HG03108 (cell line): ENCODE data around the gene CCT6A.
A peak's percentile ranks its signal among the peaks of the same experiment; 100 is the strongest.
"Not testable (repeated sequence)": the region's sequence is repeated elsewhere in the genome, so short reads cannot be mapped to it uniquely, and the experiment has no call there.

Experiments used
- ATAC-seq: cut with Tn5 transposase; IDR thresholded peaks from one replicate; pipeline ENCODE4 v1.9.1; 2021; ENCODE audit warnings: moderate library complexity; ENCODE audit not compliant: unreplicated experiment

The CCT6A gene

GRCh38 chr7:56098187-56099008 lies 46.8 kb downstream of the CCT6A start:
- ATAC-seq = not testable (repeated sequence)

- no peak for ATAC-seq
Observed at GRCh38 chr7:56099653-56100052, 48.1 kb downstream of the CCT6A start.

DNA sequence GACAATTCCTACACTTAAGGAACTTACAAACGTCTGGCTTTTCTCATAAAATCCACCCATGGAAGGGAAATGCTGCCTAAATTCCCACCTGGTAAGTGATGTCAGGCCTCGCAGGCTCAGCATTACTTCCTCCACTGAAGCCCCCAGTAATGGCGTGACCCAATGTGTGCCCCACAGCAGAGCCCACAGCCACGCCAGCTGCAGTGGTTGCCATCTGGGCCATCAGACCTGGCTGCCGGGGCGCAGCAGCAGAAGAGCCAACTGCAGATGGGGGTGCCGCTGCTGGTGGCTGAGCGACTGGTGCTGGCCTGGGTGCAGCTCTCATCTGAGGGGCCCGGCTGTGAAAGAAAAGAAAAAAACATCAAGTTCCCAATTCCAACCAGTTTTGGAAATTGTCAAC lies 52.6 kb downstream of the CCT6A start:
- not testable (repeated sequence) for ATAC-seq

GRCh38 chr7:56105508-56105907 lies 53.9 kb downstream of the CCT6A start:
- no peak for ATAC-seq

- ATAC-seq = peak; percentile 100
Observed at GRCh38 chr7:56106108-56107073, 54.8 kb downstream of the CCT6A start, which contains the start of gene CHCHD2. CHCHD2 (minus strand) TSS chr7:56106476; CDS start chr7:56106413, 63 bp downstream.

DNA sequence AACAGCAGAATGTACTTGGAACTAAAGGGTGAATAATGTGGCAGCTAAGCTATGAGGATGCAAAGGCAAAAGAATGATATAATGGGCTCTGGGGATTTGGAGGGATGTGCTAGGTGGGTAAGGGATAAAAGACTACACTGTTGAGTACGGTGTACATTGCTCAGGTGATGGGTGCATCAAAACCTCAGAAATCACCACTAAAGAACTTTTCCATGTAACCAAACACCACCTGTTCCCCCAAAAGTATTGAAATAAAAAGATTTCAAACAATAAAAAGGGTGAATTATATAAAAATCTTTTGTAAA lies 56.3 kb downstream of the CCT6A start:
- ATAC-seq = no peak

- ATAC-seq = no peak
Observed at GRCh38 chr7:56110611-56111010, 59.0 kb downstream of the CCT6A start.

GRCh38 chr7:56112244-56112643 lies 60.7 kb downstream of the CCT6A start:
- not testable (repeated sequence) for ATAC-seq
